LNCaP clone FGC (cell line): Measurements from ENCODE around the gene RHOB.
A peak's percentile ranks its signal among the peaks of the same experiment; 100 is the strongest.
"Not testable (repeated sequence)": the region's sequence is repeated elsewhere in the genome, so short reads cannot be mapped to it uniquely, and the experiment has no call there.

Experiments
- DNase-seq: peaks from one replicate; pipeline ENCODE4 v3.0.0-alpha.2; 2011; ENCODE audit warnings: low read depth
- H3K4me3 ChIP-seq: 2 replicates; pipeline ENCODE4 v1.5.1; 2011; ENCODE audit warnings: mild to moderate bottlenecking, low read depth, low read length, control low read depth
- CTCF ChIP-seq: IDR thresholded peaks from 2 replicates; pipeline ENCODE4 v1.5.1; 2012; ENCODE audit warnings: mild to moderate bottlenecking; ENCODE audit not compliant: control insufficient read depth, insufficient read depth; ENCODE audit errors: extremely low read depth

RHOB gene

GRCh38 chr2:20434588-20435294 lies 12.1 kb upstream of the RHOB start:
- H3K4me3 ChIP-seq = no peak overlapping the region
- no peak for TF ChIP-seq CTCF
- DNase-seq = no peak

DNA sequence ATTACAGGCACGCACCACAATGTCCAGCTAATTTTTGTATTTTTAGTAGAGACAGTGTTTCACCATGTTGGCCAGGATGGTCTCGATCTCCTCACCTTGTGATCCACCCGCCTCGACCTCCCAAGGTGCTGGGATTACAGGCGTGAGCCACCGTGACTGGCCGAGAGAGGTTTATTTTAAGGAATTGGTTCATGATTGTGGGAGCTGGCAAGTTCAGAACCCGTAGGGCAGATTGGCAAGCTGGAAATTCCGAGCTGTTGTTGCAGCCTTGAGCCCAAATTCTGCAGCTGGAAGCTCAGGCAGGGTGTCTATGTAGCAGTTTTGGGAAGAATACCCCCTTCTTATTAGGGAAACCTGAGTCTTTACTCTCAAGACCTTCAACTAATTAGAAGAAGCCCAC lies 11.4 kb upstream of the RHOB start:
- DNase-seq, H3K4me3 ChIP-seq: not testable (repeated sequence)

DNA sequence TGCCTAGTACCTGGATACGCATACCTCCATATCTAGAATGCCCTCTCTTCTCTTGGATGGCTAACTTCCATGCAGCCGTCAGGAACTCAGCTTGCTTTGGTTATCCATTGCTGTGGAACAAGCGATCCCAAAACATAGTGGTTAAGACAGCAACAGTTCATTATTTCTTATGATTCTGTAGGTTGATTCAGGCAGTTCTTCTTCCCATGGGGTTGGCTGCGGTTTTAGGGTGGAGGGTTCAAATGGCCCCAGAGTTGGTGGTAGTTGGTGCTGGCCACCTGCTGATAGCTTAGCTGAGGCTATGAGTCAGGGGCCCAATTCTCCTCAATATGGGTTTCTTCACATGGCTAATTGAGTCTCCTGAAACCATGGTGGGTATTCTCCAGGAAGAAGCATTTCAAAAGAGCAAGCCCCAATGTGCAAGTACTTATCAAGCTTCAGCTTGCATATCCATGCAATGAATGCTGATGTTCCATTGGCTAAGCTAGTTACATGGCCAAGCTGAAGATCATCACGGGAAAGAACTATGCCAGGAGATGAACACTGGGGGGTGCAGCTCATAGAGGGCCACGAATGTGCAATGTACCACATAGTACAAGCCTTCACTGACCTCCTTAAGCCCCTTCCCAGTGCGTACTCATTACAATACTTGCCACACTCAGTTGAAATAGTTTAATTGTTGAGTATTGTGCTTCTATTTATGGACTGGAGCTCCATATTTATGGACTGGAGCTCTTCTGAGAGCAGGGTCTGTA lies 10.0 kb upstream of the RHOB start:
- H3K4me3 ChIP-seq = no peak overlapping the region
- DNase-seq = no peak
- no peak for TF ChIP-seq CTCF

- no peak for TF ChIP-seq CTCF
- DNase-seq = peak; percentile 75
- H3K4me3 ChIP-seq = no peak overlapping the region
Observed at GRCh38 chr2:20438334-20439192, 8.3 kb upstream of the RHOB start.

GRCh38 chr2:20439193-20439475 lies 7.7 kb upstream of the RHOB start:
- TF ChIP-seq CTCF = no peak
- DNase-seq = no peak
- H3K4me3 ChIP-seq = no peak overlapping the region

DNA sequence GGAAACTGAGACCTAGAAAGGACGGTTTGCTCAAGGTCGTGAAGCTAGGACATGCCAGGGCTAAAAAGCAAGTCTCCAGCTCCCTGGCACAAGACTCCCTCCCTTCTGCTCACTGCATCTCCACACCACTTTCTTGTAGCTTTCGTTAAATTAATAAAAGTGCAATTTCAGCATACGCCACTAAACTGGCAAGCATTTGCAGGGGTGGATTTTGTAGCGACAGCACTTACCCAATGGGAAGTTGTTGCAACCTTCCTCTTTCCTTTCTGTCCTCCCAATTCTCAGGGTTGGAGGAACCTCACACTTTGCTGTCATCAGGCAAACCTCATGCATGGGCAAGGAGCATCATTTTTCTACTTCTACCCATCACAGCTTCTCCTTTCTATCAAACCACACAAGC lies 7.4 kb upstream of the RHOB start:
- DNase-seq = no peak
- no peak for TF ChIP-seq CTCF
- no peak overlapping the region for H3K4me3 ChIP-seq

DNA sequence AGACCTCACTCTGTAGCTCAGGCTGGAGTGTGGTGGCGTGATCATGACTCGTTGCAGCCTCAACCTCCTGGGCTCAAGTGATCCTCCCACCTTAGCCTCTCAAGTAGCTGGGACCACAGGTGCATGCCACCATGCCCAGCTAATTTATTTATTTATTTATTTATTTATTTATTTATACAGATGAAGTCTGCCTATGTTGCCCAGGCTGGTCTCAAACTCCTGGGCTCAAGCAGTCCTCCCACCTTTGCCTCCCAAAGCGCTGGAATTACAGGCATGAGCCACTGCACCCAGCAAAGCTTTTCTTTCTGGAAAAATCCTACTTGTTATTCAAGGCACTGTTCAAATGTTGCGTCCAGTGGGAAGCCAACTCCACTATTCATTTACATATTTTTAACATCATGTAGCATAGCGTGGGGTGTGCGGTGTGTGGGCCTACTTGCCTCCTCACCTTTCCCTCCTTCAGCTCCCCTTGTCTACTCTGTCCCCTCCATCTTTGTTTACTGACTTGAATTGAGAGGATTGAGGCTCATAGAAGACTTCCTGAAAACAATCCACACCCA lies 6.8 kb upstream of the RHOB start:
- no peak for TF ChIP-seq CTCF
- no peak for DNase-seq
- no peak overlapping the region for H3K4me3 ChIP-seq
